ENCODE results near the gene ZSCAN10.
A peak's percentile ranks its signal among the peaks of the same experiment; 100 is the strongest.
"Not testable (repeated sequence)": the region's sequence is repeated elsewhere in the genome, so short reads cannot be mapped to it uniquely, and the experiment has no call there.

Gene ZSCAN10

GRCh38 chr16:3098459-3099394 lies at the start of gene ZSCAN10:
Gene ZSCAN10, minus strand, starts transcription at chr16:3099294. Its CDS starts 6,357 bp downstream, at chr16:3092937.
- no peak for DNase-seq

- no peak for DNase-seq
Measured at GRCh38 chr16:3148256-3149192, 49.4 kb upstream of the ZSCAN10 start.

- DNase-seq = no peak
Measured at GRCh38 chr16:3147757-3148104, 48.6 kb upstream of the ZSCAN10 start.

GRCh38 chr16:3147046-3147756 lies 48.1 kb upstream of the ZSCAN10 start:
- no peak for DNase-seq

- no peak for DNase-seq
Measured at GRCh38 chr16:3145660-3146059, 46.6 kb upstream of the ZSCAN10 start.

GRCh38 chr16:3145151-3145550 lies 46.1 kb upstream of the ZSCAN10 start:
- no peak for DNase-seq

GRCh38 chr16:3144321-3144983 lies 45.4 kb upstream of the ZSCAN10 start:
- DNase-seq = no peak

- DNase-seq = no peak
Measured at GRCh38 chr16:3143598-3144320, 44.7 kb upstream of the ZSCAN10 start.

GRCh38 chr16:3143189-3143588 lies 44.1 kb upstream of the ZSCAN10 start:
- no peak for DNase-seq

- no peak for DNase-seq
Measured at GRCh38 chr16:3142770-3143169, 43.7 kb upstream of the ZSCAN10 start.

- DNase-seq = no peak
Measured at GRCh38 chr16:3142327-3142726, 43.2 kb upstream of the ZSCAN10 start.

- no peak for DNase-seq
Measured at GRCh38 chr16:3141781-3142311, 42.8 kb upstream of the ZSCAN10 start.

GRCh38 chr16:3140603-3141427 lies 41.7 kb upstream of the ZSCAN10 start:
- DNase-seq = no peak

- DNase-seq = not testable (repeated sequence)
Measured at GRCh38 chr16:3139561-3139960, 40.5 kb upstream of the ZSCAN10 start.

GRCh38 chr16:3138823-3139426 lies 39.8 kb upstream of the ZSCAN10 start:
- DNase-seq = no peak

GRCh38 chr16:3138342-3138741 lies 39.2 kb upstream of the ZSCAN10 start:
- DNase-seq = no peak

- no peak for DNase-seq
Measured at GRCh38 chr16:3137267-3137666, 38.2 kb upstream of the ZSCAN10 start.

GRCh38 chr16:3135126-3135715 lies 36.1 kb upstream of the ZSCAN10 start:
- no peak for DNase-seq

GRCh38 chr16:3134338-3135125 lies 35.4 kb upstream of the ZSCAN10 start, which contains the start of gene ZNF213:
Gene ZNF213, plus strand, starts transcription at chr16:3135029. Its CDS starts 2,252 bp downstream, at chr16:3137281.
- peak; percentile 93 for DNase-seq
